HG03565 (cell line): Measurements from ENCODE around the gene KCTD15.

Source experiments
- ATAC-seq: cut with Tn5 transposase; IDR thresholded peaks from one replicate; pipeline ENCODE4 v1.9.1; 2021; ENCODE audit warnings: mild to moderate bottlenecking, moderate library complexity; ENCODE audit not compliant: unreplicated experiment

Gene KCTD15

GRCh38 chr19:33845498-33845897 is 48.8 kb downstream of the KCTD15 start:
- ATAC-seq = no peak

- no peak for ATAC-seq
These were observed 53.0 kb downstream of the KCTD15 start for GRCh38 chr19:33849551-33850147.

GRCh38 chr19:33859016-33859415 is 62.3 kb downstream of the KCTD15 start:
- ATAC-seq = no peak

- ATAC-seq = no peak
These were observed 63.8 kb downstream of the KCTD15 start for GRCh38 chr19:33860312-33861090.

GRCh38 chr19:33861950-33862349 is 65.3 kb downstream of the KCTD15 start:
- no peak for ATAC-seq

GRCh38 chr19:33862981-33863380 is 66.3 kb downstream of the KCTD15 start:
- no peak for ATAC-seq

GRCh38 chr19:33863436-33863835 is 66.8 kb downstream of the KCTD15 start:
- no peak for ATAC-seq

GRCh38 chr19:33864311-33864850 is 67.7 kb downstream of the KCTD15 start:
- no peak for ATAC-seq

GRCh38 chr19:33865306-33865705 is 68.6 kb downstream of the KCTD15 start:
- no peak for ATAC-seq
